ENCODE results near the gene CLEC12A. TPM values are rescaled to one million over a fixed set of nuclear protein-coding genes. Genes with fewer than 3 reads are reported as not detected.

CLEC12A gene
- not detected for total RNA-seq
- polyA plus RNA-seq (2013, experiment 1 of 2) = not detected
- polyA plus RNA-seq (2013, experiment 2 of 2) = not detected
- long read RNA-seq, experiment 1 = 0 reads
- long read RNA-seq, experiment 2 = 0 reads
- long read RNA-seq, experiment 3 = 0 reads
- long read RNA-seq, experiment 4 = 0 reads

GRCh38 chr12:9971181-9971580, at the start of gene CLEC12A:
Gene CLEC12A, plus strand, starts transcription at chr12:9971409. Its CDS starts 188 bp downstream, at chr12:9971597.
- H3K4me1 ChIP-seq (ENCODE audit: control insufficient read depth, insufficient read depth, low read length) = no peaks in the 10 kb centered on the region
- no peak for DNase-seq
- H3K4me3 ChIP-seq (ENCODE audit: low read length) = no peak within 1 kb of the TSS
- no peaks in the 10 kb centered on the region for H3K36me3 ChIP-seq (ENCODE audit: control insufficient read depth, insufficient read depth, low read length)
- TF ChIP-seq CTCF (conservative IDR thresholded peaks at IDR 0.05) = no peak
- peaks cover 16% of the 10 kb centered on the region for H3K9me3 ChIP-seq (ENCODE audit: control insufficient read depth, low read length)
- Mint-ChIP-seq H3K4me3 (no peak within 1 kb of the TSS), H3K27ac (no peak within 1 kb of the TSS), H3K36me3 (ENCODE audit: low read depth) (peaks cover 7% of the 10 kb centered on the region), H3K9me3 (peaks cover 35% of the 10 kb centered on the region), H3K4me1 (no peaks in the 10 kb centered on the region), H3K27me3 (ENCODE audit: insufficient read depth) (no peaks in the 10 kb centered on the region)
- no peaks in the 10 kb centered on the region for H3K27me3 ChIP-seq (ENCODE audit: control insufficient read depth, insufficient read depth, low read length, poor library complexity, severe bottlenecking)
- 92 to 100% methylated on average over 1 of the region's 1 CpG for WGBS, 2 experiments (ENCODE audit: insufficient coverage in 1 of 2, insufficient read length in 1 of 2)
- no peak within 1 kb of the TSS for H3K9ac ChIP-seq (ENCODE audit: extremely low read depth, low read length, poor library complexity, severe bottlenecking)
- H3K27ac ChIP-seq (ENCODE audit: low read depth, low read length) = no peak within 1 kb of the TSS

GRCh38 chr12:9922429-9922828, 48.8 kb upstream of the CLEC12A start:
- no peak overlapping the region for H3K4me3 Mint-ChIP-seq
- no peak overlapping the region for H3K27ac Mint-ChIP-seq
- no peak overlapping the region for H3K4me3 ChIP-seq (ENCODE audit: low read length)
- H3K4me1 ChIP-seq (ENCODE audit: control insufficient read depth, insufficient read depth, low read length) = no peaks in the 10 kb centered on the region
- H3K27ac ChIP-seq (ENCODE audit: low read depth, low read length) = no peak overlapping the region
- no peak for DNase-seq
- no peak overlapping the region for H3K9ac ChIP-seq (ENCODE audit: extremely low read depth, low read length, poor library complexity, severe bottlenecking)
- peaks cover 2% of the 10 kb centered on the region for H3K4me1 Mint-ChIP-seq
- H3K27me3 ChIP-seq (ENCODE audit: control insufficient read depth, insufficient read depth, low read length, poor library complexity, severe bottlenecking) = no peaks in the 10 kb centered on the region
- peaks cover 2% of the 10 kb centered on the region for H3K36me3 Mint-ChIP-seq (ENCODE audit: low read depth)
- H3K9me3 ChIP-seq (ENCODE audit: control insufficient read depth, low read length) = no peaks in the 10 kb centered on the region
- 80 to 100% methylated on average over 1 of the region's 1 CpG for WGBS, 2 experiments (ENCODE audit: insufficient coverage in 1 of 2, insufficient read length in 1 of 2)
- peaks cover 12% of the 10 kb centered on the region for H3K9me3 Mint-ChIP-seq
- no peaks in the 10 kb centered on the region for H3K36me3 ChIP-seq (ENCODE audit: control insufficient read depth, insufficient read depth, low read length)
- H3K27me3 Mint-ChIP-seq (ENCODE audit: insufficient read depth) = no peaks in the 10 kb centered on the region
- no peak for TF ChIP-seq CTCF (conservative IDR thresholded peaks at IDR 0.05)

DNA sequence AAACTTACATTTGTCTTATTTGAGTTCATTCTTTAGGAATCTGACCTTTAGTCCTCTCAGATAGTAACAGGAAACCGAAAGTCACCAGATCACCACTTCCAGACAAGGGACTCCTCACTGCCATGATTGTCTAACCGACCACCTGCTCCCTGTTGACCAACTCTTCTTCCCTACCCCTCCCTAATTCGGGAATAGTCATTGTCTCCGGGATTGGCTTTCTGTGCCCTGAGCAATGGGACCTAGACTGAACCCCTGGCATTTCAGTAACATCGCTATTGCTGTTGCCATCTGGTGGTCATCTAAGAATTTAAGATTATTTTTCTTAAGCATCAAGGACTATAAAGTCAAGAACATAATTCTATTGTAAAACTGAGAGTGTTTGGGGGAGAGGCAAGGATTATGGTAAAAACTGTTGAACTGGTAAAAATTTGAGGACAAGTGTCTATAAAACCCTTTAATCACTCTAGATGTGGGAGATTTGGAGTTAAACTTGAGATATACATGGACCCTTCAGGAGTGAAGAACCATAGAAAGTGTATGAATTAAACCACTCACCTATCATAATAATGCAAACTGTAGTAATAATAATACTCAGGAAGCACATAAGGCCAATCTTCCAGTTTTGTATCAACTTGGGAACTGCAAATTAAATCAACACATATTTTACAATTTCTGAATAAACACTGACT, 45.4 kb upstream of the CLEC12A start:
- Mint-ChIP-seq H3K36me3 (ENCODE audit: low read depth) (no peaks in the 10 kb centered on the region), H3K27me3 (ENCODE audit: insufficient read depth) (no peaks in the 10 kb centered on the region), H3K4me3 (no peak overlapping the region), H3K9me3 (no peaks in the 10 kb centered on the region), H3K4me1 (peaks cover 2% of the 10 kb centered on the region), H3K27ac (no peak overlapping the region)
- Histone ChIP-seq H3K4me1 (ENCODE audit: control insufficient read depth, insufficient read depth, low read length) (no peaks in the 10 kb centered on the region), H3K9me3 (ENCODE audit: control insufficient read depth, low read length) (no peaks in the 10 kb centered on the region), H3K4me3 (ENCODE audit: low read length) (no peak overlapping the region), H3K36me3 (ENCODE audit: control insufficient read depth, insufficient read depth, low read length) (no peaks in the 10 kb centered on the region), H3K27me3 (ENCODE audit: control insufficient read depth, insufficient read depth, low read length, poor library complexity, severe bottlenecking) (no peaks in the 10 kb centered on the region), H3K27ac (ENCODE audit: low read depth, low read length) (no peak overlapping the region), H3K9ac (ENCODE audit: extremely low read depth, low read length, poor library complexity, severe bottlenecking) (no peak overlapping the region)
- DNase-seq = peak; percentile 79
- peak; percentile 89 for TF ChIP-seq CTCF (conservative IDR thresholded peaks at IDR 0.05)
- 4 to 29% methylated on average over 4 to 5 of the region's 5 CpGs for WGBS, 2 experiments (ENCODE audit: insufficient coverage in 1 of 2, insufficient read length in 1 of 2)
